GM21515 (cell line): ENCODE data around the gene ALDOC.
"Not testable (repeated sequence)": the region's sequence is repeated elsewhere in the genome, so short reads cannot be mapped to it uniquely, and the experiment has no call there.

Source experiments
- ATAC-seq: cut with Tn5 transposase; IDR thresholded peaks from one replicate; pipeline ENCODE4 v1.9.1; 2021; ENCODE audit not compliant: unreplicated experiment

ALDOC gene

GRCh38 chr17:28576758-28577465 is at the start of gene ALDOC:
ALDOC (minus strand) TSS chr17:28576895; CDS start chr17:28575532, 1,363 bp downstream.
- peak; percentile 77 for ATAC-seq

GRCh38 chr17:28624148-28624547 is 47.5 kb upstream of the ALDOC start:
- ATAC-seq = no peak

DNA sequence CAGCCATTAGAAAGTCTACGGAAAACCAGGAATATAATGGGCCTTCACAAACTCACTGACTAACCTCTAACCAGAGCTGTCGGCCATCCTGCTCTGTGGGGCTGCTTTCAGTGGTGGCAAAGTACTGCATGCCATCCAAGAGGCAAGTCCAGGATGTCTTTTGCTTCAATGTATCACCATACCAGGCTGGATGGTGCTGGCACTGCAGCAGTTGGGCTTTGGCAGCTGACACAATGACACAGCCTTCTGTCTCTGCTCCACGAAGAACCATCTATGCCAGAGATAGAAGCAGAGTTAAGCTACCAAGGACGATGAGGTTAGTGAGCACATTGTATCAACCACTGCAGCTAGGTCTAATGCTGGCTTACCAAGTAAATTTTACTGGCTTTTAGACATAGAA is 47.0 kb upstream of the ALDOC start:
- no peak for ATAC-seq

DNA sequence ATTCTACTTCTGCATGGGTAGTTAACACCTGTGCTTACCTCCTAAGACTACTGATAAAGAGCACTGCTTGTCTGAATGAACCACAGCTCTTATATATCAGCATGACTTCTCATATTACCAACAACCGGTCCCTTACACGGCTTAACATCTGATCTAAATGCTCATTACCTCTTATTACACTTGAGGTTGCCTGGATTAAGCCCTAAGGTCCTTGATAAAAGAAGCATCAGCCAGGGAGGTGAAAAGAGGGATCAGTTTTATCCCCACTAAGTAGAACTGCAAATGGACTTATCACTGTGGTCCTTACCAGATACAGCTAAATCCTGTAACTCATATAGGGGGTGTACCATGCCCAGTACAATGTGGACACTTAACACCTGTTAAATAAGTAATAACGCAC is 45.5 kb upstream of the ALDOC start:
- no peak for ATAC-seq

DNA sequence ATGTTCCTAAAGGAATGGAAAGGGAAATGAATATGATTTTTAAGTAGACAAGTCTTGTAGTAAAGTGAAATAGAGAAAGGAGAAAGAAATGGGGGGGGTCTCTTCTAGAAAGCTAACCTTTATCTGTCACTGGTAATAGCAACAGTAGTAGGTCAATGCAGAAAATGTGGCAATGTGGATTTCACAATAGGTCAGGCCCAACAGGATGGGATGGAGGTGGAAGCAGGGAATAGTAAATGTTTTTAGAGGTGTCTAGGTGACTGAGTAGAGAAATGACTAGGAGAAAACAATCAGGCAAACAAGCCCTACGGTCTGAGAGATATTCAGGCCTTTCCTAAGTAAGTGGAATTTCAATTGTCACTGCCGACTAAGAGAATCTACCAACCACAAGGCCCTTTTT is 43.3 kb upstream of the ALDOC start:
- no peak for ATAC-seq

GRCh38 chr17:28618464-28618863 is 41.8 kb upstream of the ALDOC start:
- no peak for ATAC-seq

DNA sequence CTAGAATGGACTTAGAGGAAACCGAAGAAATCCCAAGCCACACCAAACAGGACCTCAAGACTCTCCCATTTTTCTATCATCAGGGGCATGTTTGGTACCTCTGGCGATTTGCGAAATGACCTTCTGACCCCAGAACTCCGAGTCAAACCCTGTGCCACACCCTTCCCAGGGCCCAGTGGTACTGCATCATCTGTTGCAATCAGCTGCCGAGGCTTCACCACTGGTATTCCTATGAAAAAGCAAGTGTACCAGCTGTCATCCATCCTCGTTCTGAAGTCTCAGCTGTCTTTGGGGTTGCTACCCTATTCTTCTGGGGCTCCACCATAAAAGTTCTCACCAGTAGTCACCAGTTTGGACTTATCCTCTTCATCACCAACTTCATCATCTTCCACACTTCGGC is 39.6 kb upstream of the ALDOC start:
- no peak for ATAC-seq

DNA sequence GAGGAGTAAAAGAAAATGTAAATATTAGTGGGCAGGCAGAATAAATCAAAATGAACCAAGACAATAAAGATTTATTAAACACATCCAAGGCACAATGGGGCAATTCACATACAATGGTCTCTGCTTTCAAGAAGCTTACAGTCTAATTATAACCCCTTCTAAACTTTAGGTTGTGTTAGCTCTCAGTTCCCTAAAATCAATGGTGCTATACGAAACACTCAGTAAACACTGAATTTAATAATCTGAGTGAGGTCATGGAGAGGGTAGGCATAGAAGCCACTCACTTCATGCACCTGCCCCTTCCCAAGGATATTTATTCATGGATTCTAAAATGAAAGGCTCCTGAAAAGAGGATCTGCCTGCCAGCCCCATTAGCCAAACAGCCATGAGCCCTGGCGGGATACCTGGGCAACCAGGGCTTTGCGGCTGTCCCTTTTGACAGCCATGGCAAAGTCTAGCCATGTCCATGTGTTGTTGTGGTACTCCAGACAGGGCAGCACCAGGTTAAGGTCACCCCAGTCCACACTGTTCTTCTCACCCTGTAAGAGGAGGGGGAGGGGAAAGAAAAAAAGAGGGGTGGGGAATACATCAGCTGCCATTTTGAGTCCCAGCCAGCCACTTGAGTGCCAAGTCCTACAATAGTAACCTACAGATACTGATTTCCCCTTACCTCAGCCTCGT is 38.7 kb upstream of the ALDOC start:
- no peak for ATAC-seq

DNA sequence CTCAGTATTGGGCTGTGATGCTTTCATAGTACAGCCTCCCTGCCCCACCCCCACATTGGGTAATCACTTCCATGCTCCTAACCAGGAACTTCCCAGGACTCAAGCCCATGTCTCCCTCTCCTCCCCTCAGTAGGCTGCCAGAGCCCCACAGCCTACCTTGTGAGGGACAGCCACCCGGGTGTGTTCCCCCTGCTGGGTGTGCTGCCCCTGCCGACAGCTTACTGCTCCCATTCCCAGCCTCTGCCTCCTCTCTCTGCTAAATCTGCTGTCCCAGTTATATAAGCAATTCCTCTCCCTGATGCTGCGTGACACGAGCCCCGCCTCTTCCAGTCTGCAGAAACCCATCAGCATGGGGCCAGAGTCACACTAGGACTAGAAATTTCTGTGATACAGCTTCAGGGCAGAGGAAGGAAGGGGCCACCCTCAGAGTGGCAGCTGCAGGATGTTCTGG is 37.3 kb upstream of the ALDOC start, which contains the start of gene RSKR:
Gene RSKR, minus strand, starts transcription at position 255 of the 451 bp plus-strand sequence. Its CDS starts 24 bp downstream, at position 231.
- no peak for ATAC-seq

GRCh38 chr17:28612936-28613872 is 36.5 kb upstream of the ALDOC start:
- ATAC-seq = no peak

DNA sequence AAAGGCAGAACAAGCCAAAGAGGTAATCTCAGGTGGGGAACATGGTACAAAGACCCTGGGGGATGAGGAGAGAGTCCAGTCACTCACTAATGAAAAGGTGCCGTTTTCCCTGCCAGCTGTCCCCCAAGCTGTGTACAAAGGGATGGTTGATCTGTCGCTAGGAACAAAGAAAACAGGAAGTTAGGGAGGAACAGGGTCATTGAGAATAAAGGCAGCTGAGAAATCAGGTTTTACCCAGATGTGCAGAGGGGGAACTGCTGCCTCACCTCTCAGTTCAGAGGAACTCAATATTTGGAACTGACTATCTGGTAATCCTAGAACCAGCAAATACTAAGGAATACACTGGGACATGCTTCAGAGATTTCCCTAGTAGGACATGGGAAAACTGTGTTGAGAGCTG is 35.8 kb upstream of the ALDOC start:
- no peak for ATAC-seq

DNA sequence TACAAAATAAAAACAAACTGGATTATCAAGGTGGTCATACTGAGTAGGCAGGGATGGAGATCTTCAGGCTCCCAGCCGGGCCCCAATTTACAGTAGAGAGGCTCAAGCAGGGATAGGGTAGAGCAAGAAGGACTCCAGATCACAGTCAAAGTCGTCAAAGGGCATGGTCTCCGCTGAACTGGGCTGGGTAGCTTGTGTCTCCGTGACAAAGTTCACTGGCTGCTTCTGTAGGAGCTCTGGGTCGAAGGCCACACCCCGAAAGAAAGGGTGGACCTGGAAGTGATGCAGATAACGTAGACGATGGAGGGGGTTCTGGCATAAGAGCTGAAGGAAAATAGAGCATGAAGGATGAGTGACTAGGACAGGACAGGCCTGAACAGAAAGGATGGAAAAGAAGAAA is 33.7 kb upstream of the ALDOC start:
- ATAC-seq = no peak

- not testable (repeated sequence) for ATAC-seq
These were observed 27.3 kb upstream of the ALDOC start for GRCh38 chr17:28604031-28604430.

DNA sequence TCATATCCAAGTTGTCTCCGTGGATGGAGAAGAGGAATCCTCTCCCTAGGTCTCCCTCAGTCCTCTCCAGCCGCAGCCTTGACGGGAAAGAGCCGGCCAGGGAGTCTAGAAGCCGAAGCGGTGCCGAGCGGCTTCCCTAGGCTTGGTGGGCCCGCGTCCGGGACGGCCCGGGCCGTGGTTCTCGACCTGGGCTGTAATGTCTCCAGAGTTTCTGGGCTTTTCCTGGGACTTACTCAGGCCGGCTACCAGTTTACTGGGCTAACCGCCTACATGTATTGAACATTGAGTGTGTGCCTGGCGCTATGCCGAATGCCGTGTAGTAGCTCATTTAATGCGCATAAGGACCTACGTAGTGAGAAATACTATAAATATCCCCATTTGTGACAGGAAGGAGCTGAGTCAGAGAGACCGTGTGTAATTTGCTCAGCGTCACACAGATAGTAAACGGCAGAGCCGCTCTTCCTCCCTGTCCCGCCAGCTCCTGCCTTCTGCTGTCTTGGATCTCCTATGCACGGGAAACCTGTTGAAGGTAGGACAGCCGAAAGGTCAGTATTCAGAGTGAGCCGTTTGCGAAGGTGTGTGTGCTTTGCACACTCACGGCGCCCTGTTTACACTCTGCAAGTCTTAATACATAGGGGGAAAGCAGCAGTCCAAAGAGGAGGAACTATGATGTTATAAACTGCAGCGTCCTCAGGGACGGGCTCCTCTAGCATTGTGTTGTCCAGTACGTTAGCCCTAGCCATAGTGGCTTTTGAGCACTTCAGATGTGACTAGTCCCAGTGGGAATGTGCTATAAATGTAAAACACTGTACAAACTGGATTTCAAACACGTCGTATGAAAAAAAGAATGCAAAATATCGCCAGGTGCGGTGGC is 22.9 kb upstream of the ALDOC start:
- ATAC-seq = peak; percentile 44

GRCh38 chr17:28598799-28599310 is 22.2 kb upstream of the ALDOC start, which contains the start of gene SPAG5:
SPAG5 (minus strand) TSS chr17:28599025; CDS start chr17:28598946, 79 bp downstream.
- ATAC-seq = peak; percentile 72

GRCh38 chr17:28598389-28598788 is 21.7 kb upstream of the ALDOC start:
- no peak for ATAC-seq

- ATAC-seq = no peak
These were observed 21.1 kb upstream of the ALDOC start for GRCh38 chr17:28597606-28598383.

DNA sequence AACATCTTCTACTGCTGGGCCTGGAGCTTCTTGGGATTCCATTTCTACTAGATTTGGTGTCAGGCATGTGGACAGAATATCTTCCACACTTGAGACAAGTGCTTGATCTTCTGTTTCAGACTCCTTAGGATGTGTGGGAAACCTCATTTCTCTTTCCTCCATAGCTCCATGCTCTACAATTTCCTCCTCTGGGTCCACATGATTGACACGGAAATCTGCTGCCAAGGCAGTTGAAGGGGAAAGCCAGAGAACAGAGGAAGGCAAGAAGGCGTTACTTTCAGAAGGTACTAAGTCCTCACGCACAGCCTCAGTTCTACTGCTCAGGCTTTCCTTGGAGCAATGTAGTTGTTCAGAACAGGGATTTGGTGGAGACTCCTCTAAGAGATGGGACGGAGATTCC is 15.6 kb upstream of the ALDOC start:
- no peak for ATAC-seq

GRCh38 chr17:28585851-28586250 is 9.2 kb upstream of the ALDOC start:
- no peak for ATAC-seq
